Astrocyte (in vitro differentiated cells and primary cell): ENCODE data around the gene PLPPR3.

Experiments used
- CTCF ChIP-seq: IDR thresholded peaks from 2 replicates; pipeline ENCODE4 v1.5.1; 2011; ENCODE audit warnings: low read depth, mild to moderate bottlenecking, inconsistent platforms, low read length, moderate library complexity; ENCODE audit not compliant: insufficient read depth
- EZH2 ChIP-seq: IDR thresholded peaks from 2 replicates; pipeline ENCODE4 v1.6.1; 2012; ENCODE audit warnings: mild to moderate bottlenecking, low read length, inconsistent platforms; ENCODE audit not compliant: insufficient read depth

DNA sequence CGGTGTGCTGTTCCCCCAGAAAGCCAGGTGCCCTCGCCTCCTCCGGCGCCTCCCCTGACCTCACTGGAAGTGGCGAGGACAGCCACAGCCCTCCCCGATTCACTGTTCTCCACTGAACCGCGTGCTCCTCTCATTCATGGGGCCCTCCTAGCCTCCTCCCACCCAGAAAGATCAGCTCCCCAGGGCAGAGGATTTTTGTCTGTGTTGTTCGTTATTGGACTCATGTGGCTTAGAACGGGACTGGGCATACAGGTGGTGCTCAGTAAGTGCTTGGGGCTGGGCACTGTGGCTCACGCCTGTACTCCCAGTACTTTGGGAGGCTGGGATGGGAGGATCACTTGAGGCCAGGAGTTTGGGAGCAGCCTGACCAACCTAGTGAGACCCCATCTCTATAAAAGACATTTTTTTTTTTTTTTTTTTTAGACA lies 22.8 kb upstream of the PLPPR3 start:
- TF ChIP-seq EZH2 (no peak), CTCF (no peak)
